ENCODE data around the gene ZNF32. TPM values are rescaled to one million over a fixed set of nuclear protein-coding genes. Genes with fewer than 3 reads are reported as not detected.

The ZNF32 gene
- total RNA-seq, 1 donor from 2014 or later = 19.2 TPM

- H3K4me3 Mint-ChIP-seq (ENCODE audit: unreplicated experiment) = no peak overlapping the region
- H3K27me3 ChIP-seq (ENCODE audit: insufficient read depth, low read length) = no peaks in the 10 kb centered on the region
- H3K27ac Mint-ChIP-seq (ENCODE audit: unreplicated experiment) = no peak overlapping the region
- peaks cover 2% of the 10 kb centered on the region for H3K9me3 ChIP-seq (ENCODE audit: insufficient read depth, low read depth, low read length)
- peak overlapping the region; percentile 33 for H3K4me3 ChIP-seq (ENCODE audit: insufficient read depth, low read depth, low read length)
- H3K36me3 ChIP-seq (ENCODE audit: insufficient read depth, low read length) = no peaks in the 10 kb centered on the region
- peaks cover 28% of the 10 kb centered on the region for H3K27me3 Mint-ChIP-seq (ENCODE audit: low read depth, unreplicated experiment)
- peaks cover 2% of the 10 kb centered on the region for H3K9me3 Mint-ChIP-seq (ENCODE audit: unreplicated experiment)
- H2AFZ ChIP-seq (ENCODE audit: low read depth, low read length) = peak overlapping the region; percentile 94
- H3K4me1 ChIP-seq (ENCODE audit: insufficient read depth, low read length) = peaks cover 7% of the 10 kb centered on the region
- TF ChIP-seq EZH2 (IDR thresholded peaks at IDR 0.05; ENCODE audit: insufficient read depth, low read length) = no peak
- TF ChIP-seq CTCF (IDR thresholded peaks at IDR 0.05; ENCODE audit: insufficient read depth, low read depth, low read length) = no peak
- H4K20me1 ChIP-seq (ENCODE audit: insufficient read depth, low read length) = no peaks in the 10 kb centered on the region
- H3K27ac ChIP-seq (ENCODE audit: low read depth, low read length) = no peak overlapping the region
- DNase-seq (ENCODE audit: low read depth) (no peak), FAIRE-seq (no peak)
- H3K4me1 Mint-ChIP-seq (ENCODE audit: low read depth, unreplicated experiment) = no peaks in the 10 kb centered on the region
- H3K9ac ChIP-seq (ENCODE audit: low read length) = peak overlapping the region; percentile 35
- no peaks in the 10 kb centered on the region for H3K79me2 ChIP-seq (ENCODE audit: insufficient read depth, low read length)
- peaks cover 1% of the 10 kb centered on the region for H3K36me3 Mint-ChIP-seq (ENCODE audit: low read depth, unreplicated experiment)
- peak overlapping the region; percentile 84 for H3K4me2 ChIP-seq (ENCODE audit: low read length)
These were observed 19.2 kb upstream of the ZNF32 start for GRCh38 chr10:43667761-43668386.

GRCh38 chr10:43667317-43667731, 18.6 kb upstream of the ZNF32 start:
- Histone ChIP-seq H3K4me1 (ENCODE audit: insufficient read depth, low read length) (peaks cover 7% of the 10 kb centered on the region), H3K4me2 (ENCODE audit: low read length) (peak overlapping the region; percentile 84), H2AFZ (ENCODE audit: low read depth, low read length) (peak overlapping the region; percentile 94), H3K79me2 (ENCODE audit: insufficient read depth, low read length) (no peaks in the 10 kb centered on the region), H3K27me3 (ENCODE audit: insufficient read depth, low read length) (no peaks in the 10 kb centered on the region), H4K20me1 (ENCODE audit: insufficient read depth, low read length) (no peaks in the 10 kb centered on the region), H3K4me3 (ENCODE audit: insufficient read depth, low read depth, low read length) (peak overlapping the region; percentile 33), H3K9me3 (ENCODE audit: insufficient read depth, low read depth, low read length) (peaks cover 2% of the 10 kb centered on the region), H3K27ac (ENCODE audit: low read depth, low read length) (no peak overlapping the region), H3K36me3 (ENCODE audit: insufficient read depth, low read length) (no peaks in the 10 kb centered on the region), H3K9ac (ENCODE audit: low read length) (peak overlapping the region; percentile 35)
- Mint-ChIP-seq H3K9me3 (ENCODE audit: unreplicated experiment) (peaks cover 2% of the 10 kb centered on the region), H3K27ac (ENCODE audit: unreplicated experiment) (no peak overlapping the region), H3K4me3 (ENCODE audit: unreplicated experiment) (no peak overlapping the region), H3K36me3 (ENCODE audit: low read depth, unreplicated experiment) (peaks cover 1% of the 10 kb centered on the region), H3K4me1 (ENCODE audit: low read depth, unreplicated experiment) (no peaks in the 10 kb centered on the region), H3K27me3 (ENCODE audit: low read depth, unreplicated experiment) (peaks cover 28% of the 10 kb centered on the region)
- TF ChIP-seq CTCF (IDR thresholded peaks at IDR 0.05; ENCODE audit: insufficient read depth, low read depth, low read length) (peak; percentile 30), EZH2 (IDR thresholded peaks at IDR 0.05; ENCODE audit: insufficient read depth, low read length) (no peak)
- DNase-seq (ENCODE audit: low read depth) = peak; percentile 20
- FAIRE-seq = no peak

GRCh38 chr10:43666552-43666951, 17.9 kb upstream of the ZNF32 start:
- H3K27me3 ChIP-seq (ENCODE audit: insufficient read depth, low read length) = no peaks in the 10 kb centered on the region
- no peak overlapping the region for H3K9ac ChIP-seq (ENCODE audit: low read length)
- peaks cover 7% of the 10 kb centered on the region for H3K4me1 ChIP-seq (ENCODE audit: insufficient read depth, low read length)
- FAIRE-seq (no peak), DNase-seq (ENCODE audit: low read depth) (no peak)
- Mint-ChIP-seq H3K27ac (ENCODE audit: unreplicated experiment) (no peak overlapping the region), H3K9me3 (ENCODE audit: unreplicated experiment) (peaks cover 2% of the 10 kb centered on the region), H3K4me3 (ENCODE audit: unreplicated experiment) (no peak overlapping the region), H3K27me3 (ENCODE audit: low read depth, unreplicated experiment) (peaks cover 27% of the 10 kb centered on the region), H3K4me1 (ENCODE audit: low read depth, unreplicated experiment) (no peaks in the 10 kb centered on the region), H3K36me3 (ENCODE audit: low read depth, unreplicated experiment) (peaks cover 1% of the 10 kb centered on the region)
- H3K79me2 ChIP-seq (ENCODE audit: insufficient read depth, low read length) = no peaks in the 10 kb centered on the region
- no peaks in the 10 kb centered on the region for H3K36me3 ChIP-seq (ENCODE audit: insufficient read depth, low read length)
- peaks cover 2% of the 10 kb centered on the region for H3K9me3 ChIP-seq (ENCODE audit: insufficient read depth, low read depth, low read length)
- no peak overlapping the region for H2AFZ ChIP-seq (ENCODE audit: low read depth, low read length)
- no peaks in the 10 kb centered on the region for H4K20me1 ChIP-seq (ENCODE audit: insufficient read depth, low read length)
- H3K27ac ChIP-seq (ENCODE audit: low read depth, low read length) = no peak overlapping the region
- H3K4me3 ChIP-seq (ENCODE audit: insufficient read depth, low read depth, low read length) = no peak overlapping the region
- no peak overlapping the region for H3K4me2 ChIP-seq (ENCODE audit: low read length)
- TF ChIP-seq EZH2 (IDR thresholded peaks at IDR 0.05; ENCODE audit: insufficient read depth, low read length) (no peak), CTCF (IDR thresholded peaks at IDR 0.05; ENCODE audit: insufficient read depth, low read depth, low read length) (no peak)

Data from astrocyte (in vitro differentiated cells and primary cell).